Measurements from ENCODE around the gene TMEM273. TPM values are rescaled to one million over a fixed set of nuclear protein-coding genes. Genes with fewer than 3 reads are reported as not detected.

TMEM273 gene
- total and polyA plus RNA-seq, 10 of the 15 experiments (the other 5 are each of a cell fraction or from before 2014, with no cell fraction given), result 10.3 to 46.3 (median 26.4) TPM

GRCh38 chr10:49223205-49223604 is 35.0 kb upstream of the TMEM273 start (continued):
- TF ChIP-seq, protein P1, sequence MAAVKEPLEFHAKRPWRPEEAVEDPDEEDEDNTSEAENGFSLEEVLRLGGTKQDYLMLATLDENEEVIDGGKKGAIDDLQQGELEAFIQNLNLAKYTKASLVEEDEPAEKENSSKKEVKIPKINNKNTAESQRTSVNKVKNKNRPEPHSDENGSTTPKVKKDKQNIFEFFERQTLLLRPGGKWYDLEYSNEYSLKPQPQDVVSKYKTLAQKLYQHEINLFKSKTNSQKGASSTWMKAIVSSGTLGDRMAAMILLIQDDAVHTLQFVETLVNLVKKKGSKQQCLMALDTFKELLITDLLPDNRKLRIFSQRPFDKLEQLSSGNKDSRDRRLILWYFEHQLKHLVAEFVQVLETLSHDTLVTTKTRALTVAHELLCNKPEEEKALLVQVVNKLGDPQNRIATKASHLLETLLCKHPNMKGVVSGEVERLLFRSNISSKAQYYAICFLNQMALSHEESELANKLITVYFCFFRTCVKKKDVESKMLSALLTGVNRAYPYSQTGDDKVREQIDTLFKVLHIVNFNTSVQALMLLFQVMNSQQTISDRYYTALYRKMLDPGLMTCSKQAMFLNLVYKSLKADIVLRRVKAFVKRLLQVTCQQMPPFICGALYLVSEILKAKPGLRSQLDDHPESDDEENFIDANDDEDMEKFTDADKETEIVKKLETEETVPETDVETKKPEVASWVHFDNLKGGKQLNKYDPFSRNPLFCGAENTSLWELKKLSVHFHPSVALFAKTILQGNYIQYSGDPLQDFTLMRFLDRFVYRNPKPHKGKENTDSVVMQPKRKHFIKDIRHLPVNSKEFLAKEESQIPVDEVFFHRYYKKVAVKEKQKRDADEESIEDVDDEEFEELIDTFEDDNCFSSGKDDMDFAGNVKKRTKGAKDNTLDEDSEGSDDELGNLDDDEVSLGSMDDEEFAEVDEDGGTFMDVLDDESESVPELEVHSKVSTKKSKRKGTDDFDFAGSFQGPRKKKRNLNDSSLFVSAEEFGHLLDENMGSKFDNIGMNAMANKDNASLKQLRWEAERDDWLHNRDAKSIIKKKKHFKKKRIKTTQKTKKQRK (IDR thresholded peaks at IDR 0.05; ENCODE audit: low read depth, low read length), result no peak

DNA sequence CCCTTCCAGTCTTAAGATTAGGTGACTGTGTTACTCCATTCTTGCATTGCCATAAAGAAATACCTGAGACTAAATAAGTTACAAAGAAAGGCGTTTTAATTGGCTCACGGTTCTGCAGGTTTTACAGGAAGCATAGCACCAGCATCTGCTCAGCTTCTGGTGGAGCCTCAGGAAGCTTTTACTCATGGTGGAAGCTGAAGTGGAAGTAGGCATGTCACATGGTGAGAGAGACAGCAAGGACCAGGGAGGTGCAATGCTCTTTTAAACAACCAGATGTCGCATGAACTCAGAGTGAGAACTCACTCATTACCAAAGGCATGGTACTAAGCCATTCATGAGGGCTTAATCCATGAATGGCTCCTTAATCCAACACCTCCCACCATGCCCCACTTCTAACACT is 34.0 kb upstream of the TMEM273 start:
- Histone ChIP-seq H3K4me2 (ENCODE audit: control insufficient read depth, insufficient read depth) (no peak overlapping the region), H3K36me3 (ENCODE audit: control insufficient read depth in 2 of 2, insufficient read depth in 2 of 2, low read length in 1 of 2) (no peaks in the 10 kb centered on the region), H3K27me3 (replicated peaks in 1 of 2; ENCODE audit: control insufficient read depth in 2 of 2, insufficient read depth in 2 of 2, low read length in 1 of 2) (no peaks in the 10 kb centered on the region; a peak in 3 of 4 replicates), H3K9me3 (replicated peaks; ENCODE audit: control insufficient read depth, insufficient read depth, low read length) (no peaks in the 10 kb centered on the region; the same call in 2 of the 3 replicates), H3K4me1 (ENCODE audit: control insufficient read depth, insufficient read depth, low read length) (no peaks in the 10 kb centered on the region), H3K9ac (ENCODE audit: control insufficient read depth, insufficient read depth, low read length) (no peak overlapping the region), H3K79me2 (ENCODE audit: control insufficient read depth, insufficient read depth, low read length) (no peaks in the 10 kb centered on the region), H2AFZ (ENCODE audit: control insufficient read depth, low read depth, low read length) (no peak overlapping the region), H3K27ac (ENCODE audit: control insufficient read depth, insufficient read depth) (no peak overlapping the region), H3K4me3 (no peak overlapping the region), H4K20me1 (ENCODE audit: control insufficient read depth, insufficient read depth) (no peaks in the 10 kb centered on the region)
- TF ChIP-seq NFXL1 (IDR thresholded peaks at IDR 0.05; ENCODE audit: borderline replicate concordance), result no peak
- no peak for TF ChIP-seq PAX5 (IDR thresholded peaks at IDR 0.05; ENCODE audit: borderline replicate concordance, low read depth, low read length)
- TF ChIP-seq POLR2AphosphoS2 (IDR thresholded peaks at IDR 0.05; ENCODE audit: low read depth, low read length), result no peak
- no peak for TF ChIP-seq TAF1 (IDR thresholded peaks at IDR 0.05; ENCODE audit: borderline replicate concordance, low read depth, low read length)
- no peak for TF ChIP-seq WRNIP1 (IDR thresholded peaks at IDR 0.05; ENCODE audit: borderline replicate concordance, low read depth, low read length)
- TF ChIP-seq HDGF (IDR thresholded peaks at IDR 0.05), result no peak
- TF ChIP-seq TCF7 (IDR thresholded peaks at IDR 0.05; ENCODE audit: borderline replicate concordance), result no peak
- no peak for TF ChIP-seq POU2F2 (IDR thresholded peaks at IDR 0.05; ENCODE audit: borderline replicate concordance, low read depth, low read length)
- TF ChIP-seq NR2F1 (conservative IDR thresholded peaks at IDR 0.05), result no peak
- SMC1A ChIA-PET (ENCODE audit: uncharacterized antibody, unreplicated experiment), result no interaction called here
- CTCF ChIA-PET, result no interaction called here
- DNase-seq (ENCODE audit: low read depth, low spot score) (no peak), FAIRE-seq (no peak), ATAC-seq (no peak)
- in situ Hi-C loops (cut with MboI) (no loop called here), intact Hi-C loops (cut with micrococcal nuclease; ENCODE audit: unreplicated experiment) (no loop called here)
- POLR2A ChIA-PET, result no interaction called here
- no TSS peak for BruUV-seq (replicated peaks)
- WGBS (ENCODE audit: insufficient coverage, insufficient replicate concordance, low lambda C conversion rate, missing lambda C conversion rate), result 45% methylated on average over 3 of the region's 3 CpGs
- RAD21 ChIA-PET (ENCODE audit: unreplicated experiment), result no interaction called here

Data from GM12878 (cell line).